Sigmoid colon (tissue), 4 donors: Measurements from ENCODE around the gene PGBD5.

Experiments
- CTCF ChIP-seq, 4 experiments: fragments of 450-650 bp in 3 of 4; fragments of 200-600 bp in 1 of 4; IDR thresholded peaks; one replicate each; pipeline ENCODE4 v1.5.1; 2016 to 2019; ENCODE audit warnings: antibody characterized with exemption in 4 of 4, mild to moderate bottlenecking in 3 of 4, moderate library complexity in 2 of 4
- EP300 ChIP-seq, 4 donors: sonication (generic); formaldehyde crosslinking; IDR thresholded peaks; one replicate each; pipeline ENCODE4 v1.6.1; 2017; ENCODE audit warnings: antibody characterized with exemption in 4 of 4
- POLR2A ChIP-seq, 2 donors: fragments of 450-650 bp; IDR thresholded peaks; one replicate each; pipeline ENCODE4 v1.6.1; 2016; ENCODE audit warnings: antibody characterized with exemption in 2 of 2, mild to moderate bottlenecking in 2 of 2, moderate library complexity in 2 of 2
- POLR2AphosphoS5 ChIP-seq, 4 donors: sonication (generic); formaldehyde crosslinking; IDR thresholded peaks; one replicate each; pipeline ENCODE4 v1.6.1; 2017; ENCODE audit warnings: antibody characterized with exemption in 4 of 4

GRCh38 chr1:230431527-230431926 lies 5.4 kb upstream of the PGBD5 start:
- TF ChIP-seq CTCF (IDR thresholded peaks at IDR 0.05) (no peak), POLR2A (IDR thresholded peaks at IDR 0.05) (no peak), EP300 (IDR thresholded peaks at IDR 0.05) (no peak), POLR2AphosphoS5 (IDR thresholded peaks at IDR 0.05) (no peak)
